RWPE2 (cell line): Measurements from ENCODE around the gene LPCAT1.

ENCODE experiments used
- ATAC-seq: fragments of 200-7000 bp; cut with Tn5 transposase; 3 replicates; pipeline ENCODE4 v1.9.1; 2021; ENCODE audit warnings: low read depth
- DNase-seq: peaks from one replicate; pipeline ENCODE4 v3.0.0-alpha.2; 2020; ENCODE audit warnings: low spot score
- H3K27ac ChIP-seq: fragments of 450-650 bp; 2 replicates; pipeline ENCODE4 v1.5.1; 2017; ENCODE audit warnings: mild to moderate bottlenecking; ENCODE audit not compliant: poor library complexity, severe bottlenecking
- H3K27me3 ChIP-seq: fragments of 250-450 bp; sonication (Bioruptor Pico); 2 replicates; pipeline ENCODE4 v1.5.1; 2021; ENCODE audit warnings: mild to moderate bottlenecking, moderate library complexity; ENCODE audit not compliant: insufficient read depth, poor library complexity, severe bottlenecking
- H3K36me3 ChIP-seq: fragments of 250-450 bp; sonication (Bioruptor Pico); 2 replicates; pipeline ENCODE4 v1.5.1; 2020; ENCODE audit warnings: low read depth, mild to moderate bottlenecking, moderate library complexity
- H3K4me1 ChIP-seq: fragments of 250-450 bp; sonication (Bioruptor Pico); 2 replicates; pipeline ENCODE4 v1.5.1; 2021; ENCODE audit warnings: mild to moderate bottlenecking, moderate library complexity; ENCODE audit not compliant: insufficient read depth, poor library complexity, severe bottlenecking
- H3K4me3 ChIP-seq: fragments of 250-450 bp; sonication (Bioruptor Pico); 2 replicates; pipeline ENCODE4 v1.5.1; 2021; ENCODE audit warnings: mild to moderate bottlenecking, moderate library complexity; ENCODE audit not compliant: severe bottlenecking
- H3K9me3 ChIP-seq: fragments of 250-450 bp; sonication (Bioruptor Pico); 2 replicates; pipeline ENCODE4 v1.5.1; 2021; ENCODE audit warnings: mild to moderate bottlenecking, moderate library complexity; ENCODE audit not compliant: severe bottlenecking
- CTCF ChIP-seq: fragments of 450-650 bp; IDR thresholded peaks from one replicate; pipeline ENCODE4 v1.5.1; 2017; ENCODE audit warnings: mild to moderate bottlenecking, moderate library complexity; ENCODE audit not compliant: poor library complexity, severe bottlenecking

Gene LPCAT1

GRCh38 chr5:1453613-1454012 is 70.1 kb downstream of the LPCAT1 start:
- peaks cover 31% of the 10 kb centered on the region for H3K9me3 ChIP-seq

GRCh38 chr5:1449081-1449630 is 74.6 kb downstream of the LPCAT1 start:
- Histone ChIP-seq H3K27me3 (peaks cover 86% of the 10 kb centered on the region), H3K4me3 (no peak overlapping the region), H3K36me3 (no peaks in the 10 kb centered on the region), H3K4me1 (no peaks in the 10 kb centered on the region), H3K27ac (no peak overlapping the region), H3K9me3 (peaks cover 7% of the 10 kb centered on the region)
- TF ChIP-seq CTCF = no peak
- ATAC-seq = no peak
- no peak for DNase-seq

More at GRCh38 chr5:1453613-1454012, 70.1 kb downstream of the LPCAT1 start:
- no peak for ATAC-seq
- TF ChIP-seq CTCF = no peak
- Histone ChIP-seq H3K27ac (no peak overlapping the region), H3K27me3 (peaks cover 43% of the 10 kb centered on the region), H3K4me3 (no peak overlapping the region), H3K4me1 (no peaks in the 10 kb centered on the region), H3K36me3 (no peaks in the 10 kb centered on the region)
- no peak for DNase-seq

GRCh38 chr5:1448511-1449011 is 75.2 kb downstream of the LPCAT1 start:
- Histone ChIP-seq H3K27me3 (peaks cover 92% of the 10 kb centered on the region), H3K9me3 (peaks cover 4% of the 10 kb centered on the region), H3K27ac (no peak overlapping the region), H3K4me1 (no peaks in the 10 kb centered on the region), H3K36me3 (no peaks in the 10 kb centered on the region), H3K4me3 (no peak overlapping the region)
- ATAC-seq (no peak), DNase-seq (no peak)
- no peak for TF ChIP-seq CTCF

GRCh38 chr5:1447671-1448361 is 75.9 kb downstream of the LPCAT1 start:
- no peak for TF ChIP-seq CTCF
- peaks cover 95% of the 10 kb centered on the region for H3K27me3 ChIP-seq
- ATAC-seq (no peak; the same call in 2 of the 3 replicates), DNase-seq (peak; percentile 64)
- no peak overlapping the region for H3K27ac ChIP-seq
- no peaks in the 10 kb centered on the region for H3K36me3 ChIP-seq
- peaks cover 2% of the 10 kb centered on the region for H3K9me3 ChIP-seq
- H3K4me3 ChIP-seq = no peak overlapping the region
- no peaks in the 10 kb centered on the region for H3K4me1 ChIP-seq
